T-cell (primary cell): Measurements from ENCODE around the gene POLR3C. TPM values are rescaled to one million over a fixed set of nuclear protein-coding genes. Genes with fewer than 3 reads are reported as not detected.
"Not testable (repeated sequence)": the region's sequence is repeated elsewhere in the genome, so short reads cannot be mapped to it uniquely, and the experiment has no call there.

ENCODE experiments used
- ATAC-seq, 4 experiments: fragments of 200-7000 bp in 3 of 4; fragments of 150-1000 bp in 1 of 4; cut with Tn5 transposase; replicated peaks in 1 of 4; 1 replicate in 3 of 4; 2 replicates in 1 of 4; pipeline ENCODE4 v1.10.0; 2021; ENCODE audit warnings: moderate library complexity in 3 of 4, mild to moderate bottlenecking in 2 of 4, moderate number of reproducible peaks in 1 of 4
- CTCF ChIA-PET, 2 donors: fragments of 300-600 bp; sonication (Branson Sonifier 250); formaldehyde crosslinking; loops; one replicate each; lab custom pipeline; 2022; ENCODE audit warnings: antibody characterized with exemption in 2 of 2; lab: Charles Lee
- POLR2A ChIA-PET, 2 donors: fragments of 300-600 bp; sonication (Branson Sonifier 250); formaldehyde crosslinking; loops; one replicate each; lab custom pipeline; 2022; ENCODE audit warnings: antibody characterized with exemption in 2 of 2; lab: Charles Lee
- DNase-seq, 35 experiments: peaks; one replicate each; pipeline versions ENCODE4 v3.0.0 to v3.0.0-alpha.2; 2013 to 2023
- H3K27ac ChIP-seq: one replicate; pipeline ENCODE4 v1.5.1; 2013; ENCODE audit warnings: low read length
- H3K27me3 ChIP-seq, 2 experiments: replicated peaks in 1 of 2; 1 replicate in 1 of 2; 2 replicates in 1 of 2; pipeline versions ENCODE4 v1.6.1 to v1.7.0; 2013; ENCODE audit warnings: low read length in 1 of 2, mixed read lengths in 1 of 2; ENCODE audit not compliant: control insufficient read depth in 2 of 2, insufficient read depth in 2 of 2; ENCODE audit errors: extremely low read depth in 1 of 2
- H3K36me3 ChIP-seq, 2 donors: 1 replicate in 1 of 2; 2 replicates in 1 of 2; pipeline versions ENCODE4 v1.6.1 to v1.7.0; 2013; ENCODE audit warnings: low read length in 1 of 2; ENCODE audit not compliant: control insufficient read depth in 2 of 2, insufficient read depth in 1 of 2; ENCODE audit errors: extremely low read depth in 1 of 2
- H3K4me1 ChIP-seq, 2 experiments: 1 replicate in 1 of 2; 2 replicates in 1 of 2; pipeline versions ENCODE4 v1.6.1 to v1.7.0; 2013; ENCODE audit warnings: low read length in 2 of 2, mixed read lengths in 1 of 2; ENCODE audit not compliant: insufficient read depth in 2 of 2, control insufficient read depth in 1 of 2; ENCODE audit errors: extremely low read depth in 1 of 2
- H3K4me3 ChIP-seq, 2 donors: 1 replicate in 1 of 2; 2 replicates in 1 of 2; pipeline versions ENCODE4 v1.5.1 to v1.7.0; 2013; ENCODE audit warnings: mild to moderate bottlenecking in 2 of 2, low read length in 1 of 2, moderate library complexity in 1 of 2; ENCODE audit not compliant: control insufficient read depth in 1 of 2; ENCODE audit errors: extremely low read depth in 1 of 2
- H3K9me3 ChIP-seq: 2 replicates; pipeline ENCODE4 v1.7.0; 2013
- H3K27ac Mint-ChIP-seq, 2 donors: one replicate each; pipeline ENCODE4 v1.8.0; 2020 to 2021; ENCODE audit warnings: mild to moderate bottlenecking in 2 of 2, mixed read lengths in 2 of 2
- H3K27me3 Mint-ChIP-seq, 2 donors: one replicate each; pipeline ENCODE4 v1.8.0; 2021 to 2022; ENCODE audit warnings: mixed read lengths in 2 of 2
- H3K36me3 Mint-ChIP-seq: one replicate; pipeline ENCODE4 v1.8.0; 2021; ENCODE audit warnings: mixed read lengths
- H3K4me1 Mint-ChIP-seq, 3 donors: one replicate each; pipeline ENCODE4 v1.8.0; 2020 to 2022; ENCODE audit warnings: mixed read lengths in 3 of 3, mild to moderate bottlenecking in 1 of 3
- H3K4me3 Mint-ChIP-seq, 3 donors: one replicate each; pipeline ENCODE4 v1.8.0; 2020 to 2022; ENCODE audit warnings: mild to moderate bottlenecking in 3 of 3, mixed read lengths in 3 of 3, moderate library complexity in 3 of 3
- H3K9me3 Mint-ChIP-seq, 3 donors: one replicate each; pipeline ENCODE4 v1.8.0; 2020 to 2022; ENCODE audit warnings: mixed read lengths in 3 of 3
- WGBS: methylation state at CpG from one replicate; pipeline ENCODE4 v1.1.5; 2013; ENCODE audit warnings: missing lambda C conversion rate; ENCODE audit not compliant: insufficient coverage; 5-methylcytosine and 5-hydroxymethylcytosine counted together
- total RNA-seq, 35 experiments: library from RNA in 6 of 35; stranded (reverse) in 6 of 35; fragments of 120-200 nt in 1 of 35; gene quantifications; one replicate each; pipeline versions ENCODE4 v1.2.1 to v1.2.4 and lab custom pipeline; 2013 to 2026

Gene POLR3C
- total RNA-seq, 5 donors from 2014 or later (not counting 1 experiment from before 2014, with no cell fraction given) = 24.5 to 42.0 (median 38.2) TPM

- ATAC-seq = no peak
- H3K4me3 Mint-ChIP-seq = no peak overlapping the region
- H3K4me1 ChIP-seq = peaks cover 14 to 17% of the 10 kb centered on the region in 2 experiments
- H3K9me3 ChIP-seq = no peaks in the 10 kb centered on the region
- peaks cover 29 to 31% (median 30%) of the 10 kb centered on the region in 3 donors for H3K4me1 Mint-ChIP-seq
- DNase-seq = no peak
- peaks cover 63% of the 10 kb centered on the region for H3K36me3 Mint-ChIP-seq
- H3K36me3 ChIP-seq = peaks cover 11 to 72% of the 10 kb centered on the region in 2 donors
- CTCF ChIA-PET = interaction anchor here in 1 of 2 donors (0.5 to 0.7 kb wide), 2 partner anchors 17 to 66 kb away, joined by 3 read pairs; partner anchors contain the start of gene NUDT17
- H3K27ac Mint-ChIP-seq = peak overlapping the region in 1 of 2 donors; percentile 1
- no peaks in the 10 kb centered on the region for H3K9me3 Mint-ChIP-seq
- POLR2A ChIA-PET = interaction anchor here in 1 of 2 donors (0.6 kb wide), 2 partner anchors 14 to 191 kb away, joined by 3 to 4 read pairs; no protein-coding TSS in a partner anchor
- H3K27me3 ChIP-seq = no peaks in the 10 kb centered on the region
- no peaks in the 10 kb centered on the region for H3K27me3 Mint-ChIP-seq
- H3K4me3 ChIP-seq = no peak overlapping the region
- H3K27ac ChIP-seq = no peak overlapping the region
Measured at GRCh38 chr1:145828367-145829026, 4.5 kb downstream of the POLR3C start.

GRCh38 chr1:145830810-145831209, 6.8 kb downstream of the POLR3C start:
- DNase-seq, H3K27ac Mint-ChIP-seq, H3K9me3 Mint-ChIP-seq, H3K27ac ChIP-seq, H3K9me3 ChIP-seq, H3K4me3 ChIP-seq, H3K4me1 ChIP-seq, H3K27me3 ChIP-seq, H3K27me3 Mint-ChIP-seq, H3K4me3 Mint-ChIP-seq, ATAC-seq: not testable (repeated sequence)
- ChIA-PET CTCF (interaction anchor here in 1 of 2 donors (1.2 kb wide), 1 partner anchor 13 kb away, joined by 3 read pairs; no protein-coding TSS in a partner anchor), POLR2A (interaction anchor here in 1 of 2 donors (0.7 kb wide), 1 partner anchor 58 kb away, joined by 5 read pairs; no protein-coding TSS in a partner anchor)
- WGBS = 100% methylated on average over 2 of the region's 2 CpGs
- peaks cover 70% of the 10 kb centered on the region for H3K36me3 Mint-ChIP-seq
- H3K36me3 ChIP-seq = peaks cover 15 to 88% of the 10 kb centered on the region in 2 donors
- H3K4me1 Mint-ChIP-seq = peaks cover 11 to 16% (median 14%) of the 10 kb centered on the region in 3 donors

GRCh38 chr1:145837656-145838055, 13.7 kb downstream of the POLR3C start:
- ChIA-PET POLR2A (no interaction called here), CTCF (no interaction called here)
- DNase-seq (no peak), ATAC-seq (no peak)
- H3K4me1 ChIP-seq = no peaks in the 10 kb centered on the region
- H3K9me3 Mint-ChIP-seq = no peaks in the 10 kb centered on the region
- H3K27ac ChIP-seq = no peak overlapping the region
- H3K36me3 ChIP-seq = peaks cover 8 to 88% of the 10 kb centered on the region in 2 donors
- H3K27me3 ChIP-seq = no peaks in the 10 kb centered on the region
- H3K9me3 ChIP-seq = no peaks in the 10 kb centered on the region
- H3K4me1 Mint-ChIP-seq = no peaks in the 10 kb centered on the region
- peaks cover 52% of the 10 kb centered on the region for H3K36me3 Mint-ChIP-seq
- no peak overlapping the region for H3K4me3 Mint-ChIP-seq
- H3K27me3 Mint-ChIP-seq = no peaks in the 10 kb centered on the region
- no peak overlapping the region for H3K27ac Mint-ChIP-seq
- no CpG with 5 or more reads among the region's 1 CpG for WGBS
- no peak overlapping the region for H3K4me3 ChIP-seq

GRCh38 chr1:145843031-145843430, 19.0 kb downstream of the POLR3C start:
- ATAC-seq = no peak
- no peaks in the 10 kb centered on the region for H3K9me3 ChIP-seq
- POLR2A ChIA-PET = interaction anchor here in 1 of 2 donors (0.6 kb wide), 1 partner anchor 15 kb away, joined by 4 read pairs; no protein-coding TSS in a partner anchor
- H3K36me3 ChIP-seq = peaks cover 3 to 45% of the 10 kb centered on the region in 2 donors
- no peak overlapping the region for H3K4me3 ChIP-seq
- H3K4me1 ChIP-seq = peaks cover 5 to 16% of the 10 kb centered on the region in 2 experiments
- Mint-ChIP-seq H3K27ac (no peak overlapping the region), H3K4me1 (peaks cover 0 to 8% (median 6%) of the 10 kb centered on the region in 3 donors), H3K27me3 (no peaks in the 10 kb centered on the region), H3K36me3 (peaks cover 25% of the 10 kb centered on the region), H3K4me3 (no peak overlapping the region), H3K9me3 (no peaks in the 10 kb centered on the region)
- no peak overlapping the region for H3K27ac ChIP-seq
- CTCF ChIA-PET = interaction anchor here (0.6 to 4.9 kb wide), 4 partner anchors 16 to 136 kb away, joined by 3 to 52 read pairs (median 3); partner anchors contain the start of gene PIAS3 (in 1 of the 2)
- DNase-seq = no peak
- H3K27me3 ChIP-seq = no peaks in the 10 kb centered on the region
- no CpG with 5 or more reads among the region's 3 CpGs for WGBS

- ChIA-PET CTCF (interaction anchor here (0.7 to 4.9 kb wide), 36 partner anchors 8 to 207 kb away, joined by 3 to 52 read pairs (median 4); partner anchors contain the start of genes PIAS3 (in 2 of the 2), ANKRD34A (in 1 of the 2), ANKRD35 (in 1 of the 2) and ITGA10 (in 1 of the 2)), POLR2A (interaction anchor here (0.6 to 0.9 kb wide), 3 partner anchors 10 to 26 kb away, joined by 3 to 5 read pairs (median 4); partner anchors contain the start of gene PIAS3 (in 1 of the 2))
- H3K36me3 ChIP-seq = peaks cover 7 to 37% of the 10 kb centered on the region in 2 donors
- peaks cover 21% of the 10 kb centered on the region for H3K36me3 Mint-ChIP-seq
- ATAC-seq (peak; percentile 51 to 67 (median 60)), DNase-seq (no peak)
- H3K27ac Mint-ChIP-seq = no peak overlapping the region
- H3K4me1 Mint-ChIP-seq = peaks cover 5 to 12% (median 10%) of the 10 kb centered on the region in 3 donors
- no peaks in the 10 kb centered on the region for H3K27me3 Mint-ChIP-seq
- peak overlapping the region; percentile 26 for H3K27ac ChIP-seq
- no peaks in the 10 kb centered on the region for H3K27me3 ChIP-seq
- WGBS = 0% methylated on average over 3 of the region's 4 CpGs
- peak overlapping the region; percentile 69 to 75 for H3K4me3 ChIP-seq
- H3K9me3 Mint-ChIP-seq = no peaks in the 10 kb centered on the region
- peaks cover 5 to 17% of the 10 kb centered on the region in 2 experiments for H3K4me1 ChIP-seq
- no peak overlapping the region for H3K4me3 Mint-ChIP-seq
- no peaks in the 10 kb centered on the region for H3K9me3 ChIP-seq
Measured at GRCh38 chr1:145845144-145845513, 21.1 kb downstream of the POLR3C start.

- H3K4me3 Mint-ChIP-seq = no peak within 1 kb of the TSS
- ATAC-seq = peak; percentile 80 to 84 (median 84)
- H3K9me3 Mint-ChIP-seq = no peaks in the 10 kb centered on the region
- H3K27me3 ChIP-seq = no peaks in the 10 kb centered on the region
- H3K27ac Mint-ChIP-seq = peak within 1 kb of the TSS in 1 of 2 donors; percentile 71
- H3K4me3 ChIP-seq = peak within 1 kb of the TSS; percentile 69 to 75
- ChIA-PET POLR2A (interaction anchor here (0.6 to 0.9 kb wide), 3 partner anchors 11 to 25 kb away, joined by 3 to 5 read pairs (median 4); partner anchors contain the start of gene PIAS3 (in 1 of the 2)), CTCF (interaction anchor here (0.6 to 4.9 kb wide), 35 partner anchors 11 to 206 kb away, joined by 3 to 52 read pairs (median 4); partner anchors contain the start of genes PIAS3 (in 2 of the 2), ANKRD34A (in 1 of the 2), ANKRD35 (in 1 of the 2) and ITGA10 (in 1 of the 2))
- DNase-seq = peak; percentile 41 to 87 (median 69)
- H3K27me3 Mint-ChIP-seq = no peaks in the 10 kb centered on the region
- H3K36me3 ChIP-seq = peaks cover 7 to 39% of the 10 kb centered on the region in 2 donors
- H3K4me1 ChIP-seq = peaks cover 7 to 19% of the 10 kb centered on the region in 2 experiments
- no peaks in the 10 kb centered on the region for H3K9me3 ChIP-seq
- peaks cover 24% of the 10 kb centered on the region for H3K36me3 Mint-ChIP-seq
- peaks cover 7 to 14% (median 12%) of the 10 kb centered on the region in 3 donors for H3K4me1 Mint-ChIP-seq
- 1% methylated on average over 50 of the region's 50 CpGs for WGBS
- H3K27ac ChIP-seq = peak within 1 kb of the TSS; percentile 26
Measured at GRCh38 chr1:145845514-145846161, 21.6 kb downstream of the POLR3C start, which contains the start of gene NUDT17. Gene NUDT17, plus strand, starts transcription at chr1:145845630. Its CDS starts 11 bp downstream, at chr1:145845641.
